Stomach smooth muscle (tissue), 2 donors: ENCODE data around the gene THBD.

ENCODE experiments used
- H3K27ac ChIP-seq: one replicate; pipeline ENCODE4 v1.7.0; 2013; ENCODE audit warnings: mild to moderate bottlenecking, low read length, inconsistent platforms
- H3K27me3 ChIP-seq, 2 donors: one replicate each; pipeline ENCODE4 v1.7.0; 2013; ENCODE audit warnings: low read length in 2 of 2; ENCODE audit not compliant: insufficient read depth in 2 of 2, control insufficient read depth in 1 of 2
- H3K36me3 ChIP-seq, 2 donors: one replicate each; pipeline ENCODE4 v1.7.0; 2013; ENCODE audit warnings: low read length in 2 of 2; ENCODE audit not compliant: control insufficient read depth in 2 of 2, insufficient read depth in 2 of 2
- H3K4me1 ChIP-seq: one replicate; pipeline ENCODE4 v1.7.0; 2013; ENCODE audit warnings: low read length; ENCODE audit not compliant: control insufficient read depth, insufficient read depth
- H3K4me3 ChIP-seq, 2 donors: one replicate each; pipeline ENCODE4 v1.7.0; 2013; ENCODE audit warnings: low read length in 2 of 2
- H3K9ac ChIP-seq, 2 donors: one replicate each; pipeline ENCODE4 v1.7.0; 2013; ENCODE audit warnings: low read length in 2 of 2, mild to moderate bottlenecking in 1 of 2
- H3K9me3 ChIP-seq, 2 donors: one replicate each; pipeline ENCODE4 v1.7.0; 2013; ENCODE audit warnings: low read length in 2 of 2; ENCODE audit not compliant: control insufficient read depth in 2 of 2
- donor health status: healthy.
- donor health status: Pancreatic carcinoma.

THBD gene

GRCh38 chr20:23071996-23072395 is 22.5 kb upstream of the THBD start:
- H3K36me3 ChIP-seq = no peaks in the 10 kb centered on the region
- H3K9ac ChIP-seq = no peak overlapping the region
- H3K9me3 ChIP-seq = no peaks in the 10 kb centered on the region
- no peak overlapping the region for H3K4me3 ChIP-seq
- no peak overlapping the region for H3K27ac ChIP-seq
- no peaks in the 10 kb centered on the region for H3K4me1 ChIP-seq
- peaks cover 0 to 3% of the 10 kb centered on the region in 2 donors for H3K27me3 ChIP-seq

- H3K36me3 ChIP-seq = no peaks in the 10 kb centered on the region
Observed at GRCh38 chr20:23071398-23071797, 21.9 kb upstream of the THBD start.

GRCh38 chr20:23069108-23069507 is 19.6 kb upstream of the THBD start:
- H3K36me3 ChIP-seq = no peaks in the 10 kb centered on the region
- no peak overlapping the region for H3K4me3 ChIP-seq
- H3K27ac ChIP-seq = no peak overlapping the region
- no peaks in the 10 kb centered on the region for H3K4me1 ChIP-seq
- peaks cover 0 to 3% of the 10 kb centered on the region in 2 donors for H3K27me3 ChIP-seq
- H3K9me3 ChIP-seq = no peaks in the 10 kb centered on the region
- no peak overlapping the region for H3K9ac ChIP-seq

More at GRCh38 chr20:23071398-23071797, 21.9 kb upstream of the THBD start:
- H3K27me3 ChIP-seq = peaks cover 0 to 3% of the 10 kb centered on the region in 2 donors
- no peak overlapping the region for H3K27ac ChIP-seq
- no peaks in the 10 kb centered on the region for H3K4me1 ChIP-seq
- H3K4me3 ChIP-seq = no peak overlapping the region
- H3K9me3 ChIP-seq = no peaks in the 10 kb centered on the region
- no peak overlapping the region for H3K9ac ChIP-seq

GRCh38 chr20:23068283-23068682 is 18.8 kb upstream of the THBD start:
- no peak overlapping the region for H3K27ac ChIP-seq
- no peak overlapping the region for H3K9ac ChIP-seq
- H3K9me3 ChIP-seq = no peaks in the 10 kb centered on the region

GRCh38 chr20:23066772-23067171 is 17.3 kb upstream of the THBD start:
- peaks cover 0 to 3% of the 10 kb centered on the region in 2 donors for H3K27me3 ChIP-seq
- H3K4me1 ChIP-seq = peaks cover 9% of the 10 kb centered on the region
- no peak overlapping the region for H3K9ac ChIP-seq
- H3K27ac ChIP-seq = no peak overlapping the region
- no peaks in the 10 kb centered on the region for H3K9me3 ChIP-seq
- H3K36me3 ChIP-seq = no peaks in the 10 kb centered on the region
- no peak overlapping the region for H3K4me3 ChIP-seq

More at GRCh38 chr20:23068283-23068682, 18.8 kb upstream of the THBD start:
- Histone ChIP-seq H3K36me3 (no peaks in the 10 kb centered on the region), H3K27me3 (peaks cover 0 to 3% of the 10 kb centered on the region in 2 donors), H3K4me3 (no peak overlapping the region), H3K4me1 (no peaks in the 10 kb centered on the region)

GRCh38 chr20:23065266-23066201 is 16.1 kb upstream of the THBD start:
- Histone ChIP-seq H3K9me3 (no peaks in the 10 kb centered on the region), H3K4me1 (peaks cover 20% of the 10 kb centered on the region), H3K9ac (no peak overlapping the region), H3K27ac (no peak overlapping the region), H3K4me3 (no peak overlapping the region), H3K27me3 (peaks cover 0 to 3% of the 10 kb centered on the region in 2 donors), H3K36me3 (no peaks in the 10 kb centered on the region)

GRCh38 chr20:23063581-23063980 is 14.1 kb upstream of the THBD start:
- Histone ChIP-seq H3K4me3 (no peak overlapping the region), H3K4me1 (peaks cover 20% of the 10 kb centered on the region), H3K27me3 (peaks cover 0 to 3% of the 10 kb centered on the region in 2 donors), H3K27ac (no peak overlapping the region), H3K36me3 (no peaks in the 10 kb centered on the region), H3K9me3 (no peaks in the 10 kb centered on the region), H3K9ac (no peak overlapping the region)

GRCh38 chr20:23063168-23063567 is 13.7 kb upstream of the THBD start:
- H3K27me3 ChIP-seq = peaks cover 0 to 3% of the 10 kb centered on the region in 2 donors
- no peak overlapping the region for H3K9ac ChIP-seq
- no peak overlapping the region for H3K4me3 ChIP-seq
- no peak overlapping the region for H3K27ac ChIP-seq
- no peaks in the 10 kb centered on the region for H3K9me3 ChIP-seq
- H3K4me1 ChIP-seq = peaks cover 20% of the 10 kb centered on the region
- H3K36me3 ChIP-seq = no peaks in the 10 kb centered on the region

- H3K4me1 ChIP-seq = peaks cover 20% of the 10 kb centered on the region
- no peaks in the 10 kb centered on the region for H3K36me3 ChIP-seq
- H3K9ac ChIP-seq = no peak overlapping the region
- no peaks in the 10 kb centered on the region for H3K9me3 ChIP-seq
- no peak overlapping the region for H3K4me3 ChIP-seq
- H3K27ac ChIP-seq = no peak overlapping the region
- peaks cover 0 to 3% of the 10 kb centered on the region in 2 donors for H3K27me3 ChIP-seq
Observed at GRCh38 chr20:23062632-23063031, 13.2 kb upstream of the THBD start.

GRCh38 chr20:23061734-23062561 is 12.5 kb upstream of the THBD start:
- Histone ChIP-seq H3K4me3 (peak overlapping the region; percentile 9 to 29), H3K36me3 (no peaks in the 10 kb centered on the region), H3K27ac (peak overlapping the region; percentile 50), H3K27me3 (no peaks in the 10 kb centered on the region), H3K4me1 (peaks cover 20% of the 10 kb centered on the region), H3K9ac (no peak overlapping the region), H3K9me3 (no peaks in the 10 kb centered on the region)
